GM18861 (cell line): ENCODE results near the gene UBAC2.
"Not testable (repeated sequence)": the region's sequence is repeated elsewhere in the genome, so short reads cannot be mapped to it uniquely, and the experiment has no call there.

Experiments used
- ATAC-seq: cut with Tn5 transposase; IDR thresholded peaks from one replicate; pipeline ENCODE4 v1.9.1; 2021; ENCODE audit not compliant: unreplicated experiment

UBAC2 gene

DNA sequence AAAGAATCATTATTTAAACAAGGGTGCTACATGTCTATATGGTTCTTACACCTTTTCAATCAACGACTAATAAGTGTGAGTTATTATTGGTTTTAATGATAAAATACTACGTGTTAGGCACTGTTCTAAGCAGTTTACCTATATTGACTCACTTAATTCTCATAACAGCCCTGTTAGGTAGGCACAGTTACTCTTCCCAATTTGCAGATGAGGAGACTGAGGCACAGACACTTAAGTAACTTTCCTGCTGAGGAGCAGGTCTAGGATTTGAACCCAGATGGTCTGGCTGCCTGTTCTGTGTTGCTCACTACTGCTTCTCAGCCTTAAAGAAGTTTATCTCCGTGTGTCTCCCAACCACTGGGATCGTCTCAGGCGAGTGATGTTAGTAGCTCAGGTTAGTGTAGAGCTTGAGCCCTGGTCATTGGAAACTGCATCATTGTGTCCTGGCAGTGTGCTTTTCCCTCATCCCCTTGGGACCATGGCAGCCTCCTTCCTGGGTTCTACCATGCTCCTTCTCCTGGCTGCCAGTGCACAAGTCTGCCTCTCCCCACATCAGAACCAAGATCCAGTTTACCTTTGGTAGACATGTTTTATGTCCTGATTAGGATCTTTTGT is 10.9 kb downstream of the UBAC2 start:
- ATAC-seq, result no peak

DNA sequence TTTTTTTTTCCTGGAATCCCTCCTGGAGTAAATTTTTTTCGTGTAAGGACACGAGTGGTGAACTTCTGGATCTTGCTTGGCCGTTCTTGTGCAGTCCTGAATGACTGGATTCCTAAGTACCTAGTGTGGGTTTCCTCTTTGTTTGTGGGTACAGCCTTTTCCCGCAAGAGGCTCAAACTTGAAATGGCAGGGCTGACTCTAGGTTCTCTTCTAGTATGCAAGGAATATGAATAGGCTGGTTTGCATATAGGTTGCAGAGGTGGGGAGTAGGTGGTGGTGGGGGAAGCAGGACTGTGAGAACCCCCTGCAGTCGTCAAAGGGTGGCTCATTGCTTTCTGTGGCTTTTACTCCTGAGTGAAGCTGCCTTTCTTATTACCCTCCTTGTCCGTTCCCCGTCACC is 13.6 kb downstream of the UBAC2 start:
- ATAC-seq, result peak; percentile 68

DNA sequence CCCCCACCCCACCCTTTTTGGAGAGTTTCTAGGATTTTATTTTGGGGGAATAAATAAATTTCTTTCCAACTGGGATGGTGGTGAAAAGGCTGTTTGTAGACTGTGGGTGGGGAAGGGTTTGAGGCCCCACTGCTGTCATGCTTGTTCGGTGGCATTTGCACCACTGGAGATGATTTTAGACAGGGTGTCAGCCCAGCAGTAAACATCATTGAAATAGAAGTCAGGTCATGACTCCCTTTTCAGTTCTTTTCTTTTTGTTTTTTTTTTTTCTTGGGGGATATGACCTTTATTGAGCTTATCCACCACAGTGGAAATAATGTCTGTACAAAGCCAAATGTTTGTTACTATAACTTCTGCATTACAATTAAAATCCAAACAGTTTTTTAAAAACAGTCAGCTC is 14.1 kb downstream of the UBAC2 start:
- no peak for ATAC-seq

DNA sequence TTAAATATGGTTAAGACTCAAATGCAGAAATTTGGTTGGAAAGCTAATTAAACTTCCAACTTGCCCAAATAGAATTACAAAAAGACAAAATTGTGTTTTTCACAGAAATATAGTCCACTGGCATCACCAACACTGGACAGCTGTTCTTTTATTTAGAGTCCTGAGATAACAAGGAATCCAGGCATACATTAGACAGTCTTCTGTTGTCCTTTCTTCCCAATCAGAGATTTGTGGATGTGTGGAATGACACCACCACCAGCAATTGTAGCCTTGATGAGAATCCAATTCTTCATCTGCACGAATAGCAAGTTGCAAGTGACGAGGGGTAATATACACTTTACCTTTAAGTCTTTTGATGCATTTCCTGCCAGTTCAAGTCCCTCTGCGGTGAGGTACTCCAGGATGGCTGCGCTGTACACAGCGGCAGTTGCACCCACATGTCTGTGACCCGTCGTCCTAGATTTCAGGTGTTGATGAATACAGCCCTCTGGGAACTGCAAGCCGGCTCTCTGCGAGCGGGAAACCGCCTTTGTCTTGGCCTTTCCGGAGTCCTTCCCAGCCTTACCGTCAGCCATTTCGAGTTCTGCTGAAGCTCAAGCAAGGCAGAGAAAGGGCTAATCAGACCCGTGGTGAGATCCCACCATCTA is 14.7 kb downstream of the UBAC2 start:
- ATAC-seq, result no peak

DNA sequence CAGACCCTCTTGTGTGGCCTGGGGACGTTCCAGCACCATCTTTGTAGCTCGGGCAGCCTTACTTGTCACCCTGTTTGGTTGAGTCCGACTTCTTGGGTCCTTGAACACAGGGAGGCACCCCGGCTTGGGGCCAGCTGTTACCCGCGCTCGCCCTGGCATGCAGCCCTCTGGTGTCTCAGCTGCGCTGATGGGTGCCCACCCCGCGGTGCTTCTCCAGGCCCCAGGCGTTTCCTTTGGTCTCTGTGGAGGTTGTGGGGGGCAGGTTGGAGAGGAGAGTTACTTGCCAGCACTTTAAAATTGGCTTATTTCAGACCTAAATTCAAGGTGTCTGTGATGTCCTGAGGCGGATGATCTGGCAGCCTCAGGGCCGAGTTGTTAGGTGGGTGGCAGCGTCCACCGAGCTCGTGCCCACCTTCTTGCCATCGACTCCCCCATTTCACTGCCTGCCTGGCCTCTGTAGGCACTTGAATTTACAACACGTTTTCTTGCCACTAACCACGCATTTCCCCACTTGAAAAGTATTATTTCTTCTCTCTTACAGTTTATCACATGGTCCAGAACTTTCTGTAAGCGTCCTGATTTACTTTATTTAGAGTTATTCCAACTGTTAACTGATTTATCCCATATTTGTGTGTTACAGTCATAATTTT is 16.9 kb downstream of the UBAC2 start:
- ATAC-seq, result no peak

DNA sequence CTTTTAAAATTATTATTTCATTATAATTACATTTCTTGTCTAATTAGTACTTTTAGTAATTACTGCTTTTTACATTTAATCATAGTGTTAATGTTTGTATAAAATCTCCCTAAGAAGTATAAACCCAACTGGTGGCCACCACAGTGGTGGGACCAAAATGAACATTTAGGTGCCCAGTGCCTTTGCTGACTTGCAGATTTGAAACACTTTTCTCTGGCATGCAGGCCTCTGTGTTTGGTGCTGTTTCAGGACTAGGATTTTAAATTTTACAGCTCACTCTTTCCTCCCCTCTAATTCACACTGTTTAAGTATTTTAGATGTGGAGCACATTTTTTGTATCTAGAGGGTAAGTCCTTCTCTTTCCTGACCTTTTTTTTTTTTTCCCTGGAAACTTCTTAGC is 17.5 kb downstream of the UBAC2 start:
- ATAC-seq, result no peak

DNA sequence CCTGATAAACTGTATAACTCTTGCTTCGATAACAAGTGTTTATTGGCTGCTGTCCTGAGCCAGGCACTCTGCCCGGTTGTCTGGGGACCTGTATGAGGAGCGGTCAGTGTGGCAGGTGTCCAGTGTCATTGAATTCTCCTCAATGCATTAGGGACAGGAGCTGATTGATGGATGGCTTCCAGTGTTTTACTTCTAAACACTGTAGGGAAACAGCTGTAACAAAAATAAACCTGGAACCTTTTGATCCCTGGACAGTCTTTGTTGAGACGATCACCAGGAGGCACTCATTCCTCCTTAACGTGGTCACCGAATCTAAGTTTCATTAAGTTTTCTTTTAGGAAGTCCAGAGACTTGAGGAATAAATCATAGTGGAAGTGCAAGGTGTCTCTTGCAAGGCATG is 17.9 kb downstream of the UBAC2 start:
- no peak for ATAC-seq

DNA sequence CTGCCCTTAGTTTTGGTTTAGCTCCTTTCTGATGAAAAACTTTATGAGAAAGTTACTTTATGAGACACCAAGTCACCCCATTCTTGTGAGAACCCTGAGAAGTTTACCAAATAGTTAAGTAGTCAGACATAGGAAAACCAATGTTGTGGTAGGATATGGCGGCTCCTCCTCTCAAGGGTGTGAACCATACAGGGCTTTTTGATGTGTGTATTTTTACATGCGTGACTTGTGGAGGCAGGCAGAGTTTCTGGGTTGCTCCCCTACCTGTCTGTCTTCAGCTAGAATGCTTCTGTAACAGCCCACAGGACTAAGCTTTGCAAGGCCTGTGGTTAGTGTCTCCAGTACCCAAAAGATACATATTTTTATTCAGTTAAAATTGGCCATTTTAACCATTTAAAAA is 18.3 kb downstream of the UBAC2 start:
- no peak for ATAC-seq

DNA sequence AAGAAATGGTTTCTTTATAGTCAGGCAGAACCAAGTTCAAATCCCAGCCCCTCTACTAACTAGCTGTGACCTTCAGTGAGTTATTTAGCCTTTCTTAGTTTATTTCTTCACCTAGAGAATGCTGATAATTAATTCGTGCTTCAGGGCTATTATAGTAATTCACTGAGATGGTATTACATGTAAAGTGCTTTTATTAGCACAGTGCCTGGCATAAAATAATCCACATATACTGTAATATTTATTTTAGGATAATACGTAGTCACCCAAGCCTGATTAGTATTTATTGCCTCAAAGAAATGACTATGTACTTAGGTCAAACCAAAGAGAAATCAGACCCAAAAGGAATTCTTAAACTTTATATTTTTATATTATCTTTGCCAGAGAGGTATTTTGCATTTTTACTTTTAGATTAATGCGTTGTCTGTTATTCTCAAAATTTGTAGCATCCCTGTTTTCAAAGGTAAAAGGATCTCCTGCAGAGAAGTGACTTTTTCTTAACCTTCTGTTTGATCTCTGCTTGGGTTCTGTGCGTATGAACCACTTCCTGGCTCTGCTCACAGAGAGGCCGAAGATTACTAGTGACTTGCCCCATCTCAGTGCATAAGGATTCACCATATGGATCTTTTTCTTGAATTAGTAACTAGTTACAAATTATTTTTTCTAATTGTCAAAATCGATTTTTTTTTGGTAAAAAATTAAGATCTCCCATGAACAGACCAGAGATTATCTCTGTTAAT is 19.7 kb downstream of the UBAC2 start:
- ATAC-seq, result peak; percentile 38

DNA sequence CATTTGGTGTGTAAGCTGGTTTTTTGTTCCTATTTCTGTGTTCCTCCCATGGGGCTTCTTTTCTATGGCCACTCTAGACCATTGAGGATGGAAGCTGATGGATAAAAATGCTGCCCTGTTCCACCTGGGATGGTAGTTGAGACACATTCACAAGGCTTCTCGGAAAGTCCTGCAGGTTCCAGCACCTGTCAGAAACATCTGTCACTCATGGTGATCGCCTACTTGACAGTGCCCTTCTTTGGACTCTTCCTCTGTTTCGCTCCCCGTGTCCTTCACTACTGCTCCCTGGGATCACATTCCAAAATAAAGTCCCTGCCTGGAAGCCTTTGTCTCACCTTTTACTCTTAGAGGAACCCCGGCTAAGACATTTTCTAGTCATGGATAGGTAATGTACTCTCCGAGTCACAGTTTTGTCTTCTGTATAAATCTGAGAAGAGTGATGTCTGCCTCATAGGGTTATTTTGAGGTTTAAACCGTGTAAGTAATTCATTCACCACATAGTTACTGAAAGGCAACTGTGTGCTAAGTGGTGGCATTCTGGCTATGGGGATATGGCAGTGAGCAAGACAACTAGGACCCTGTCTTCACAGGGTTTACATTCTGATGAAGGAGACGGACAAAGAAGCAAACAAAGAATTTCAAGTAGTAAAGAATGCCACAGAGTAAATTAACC is 21.0 kb downstream of the UBAC2 start:
- ATAC-seq, result no peak

DNA sequence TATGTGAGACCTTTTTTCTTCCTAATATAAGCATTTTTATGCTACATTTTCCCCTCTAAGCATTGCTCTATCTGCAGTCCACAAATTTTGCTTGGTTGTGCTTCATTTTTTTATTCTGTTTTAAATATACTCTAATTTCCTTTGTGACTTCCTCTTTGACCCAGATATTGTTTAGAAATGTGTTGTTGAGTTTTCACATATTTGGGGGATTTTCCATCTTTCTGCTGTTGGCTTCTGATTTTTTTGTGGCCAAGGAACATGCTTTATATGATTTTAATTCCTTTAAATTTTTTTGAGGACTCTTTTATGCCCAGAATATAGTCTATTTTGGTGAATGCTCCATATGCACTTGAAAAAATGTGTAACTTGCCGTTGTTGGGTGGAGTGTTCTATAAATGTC is 22.9 kb downstream of the UBAC2 start:
- ATAC-seq, result no peak

DNA sequence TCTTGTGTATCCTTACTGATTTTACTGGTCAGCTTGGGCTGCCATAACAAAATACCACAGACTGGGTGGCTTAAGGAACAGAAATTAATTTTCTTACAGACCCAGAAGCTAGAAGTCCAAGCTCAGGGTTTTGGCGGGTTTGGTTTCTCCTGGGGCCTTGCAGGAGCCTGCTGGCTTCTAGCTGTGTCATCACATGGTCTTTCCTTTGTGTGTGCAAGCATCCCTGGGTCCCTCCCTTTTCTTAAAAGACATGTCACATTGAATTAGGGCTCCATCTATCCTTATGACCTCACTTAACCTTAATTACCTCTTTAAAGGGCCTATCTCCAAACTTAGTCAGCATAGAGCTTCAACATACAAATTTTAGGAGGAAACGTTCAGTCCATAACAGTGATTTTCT is 23.4 kb downstream of the UBAC2 start:
- ATAC-seq, result no peak

DNA sequence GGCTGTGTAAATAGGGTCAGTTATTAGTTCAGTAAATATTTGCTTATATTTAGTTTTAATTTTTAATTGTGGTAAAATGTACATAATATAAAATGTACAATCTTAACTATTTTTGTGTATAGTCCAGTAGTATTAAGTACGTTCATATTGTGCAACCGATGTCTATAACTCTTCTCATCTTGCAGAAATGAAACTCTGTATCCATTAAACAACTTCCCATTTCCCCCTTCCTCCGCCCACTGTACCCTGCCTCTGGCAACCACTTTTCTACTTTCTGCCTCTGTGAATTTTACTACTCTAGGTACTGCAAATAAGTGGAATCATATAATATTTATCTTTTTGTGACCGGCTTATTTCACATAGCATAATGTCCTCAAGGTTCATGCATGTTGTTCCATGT is 24.4 kb downstream of the UBAC2 start:
- ATAC-seq, result no peak

DNA sequence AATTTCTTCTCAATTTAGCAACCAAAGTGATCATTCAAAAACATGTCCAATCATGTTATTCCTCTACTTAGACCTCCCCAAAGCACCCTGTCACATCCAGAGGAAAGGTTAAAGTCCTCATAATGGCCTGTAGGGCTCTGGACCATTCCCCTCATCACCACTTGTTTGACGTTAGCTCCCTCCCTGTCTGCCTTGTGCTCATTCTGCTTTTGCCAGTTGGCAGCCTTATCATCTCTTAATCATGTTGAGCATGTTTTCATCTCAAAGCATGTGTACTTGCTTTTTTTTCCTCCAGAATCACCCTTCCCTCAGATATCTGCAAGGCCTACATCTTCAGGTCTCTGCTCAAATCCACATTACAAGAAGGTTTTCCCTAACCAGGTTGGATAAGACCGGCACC is 25.9 kb downstream of the UBAC2 start:
- ATAC-seq, result no peak

DNA sequence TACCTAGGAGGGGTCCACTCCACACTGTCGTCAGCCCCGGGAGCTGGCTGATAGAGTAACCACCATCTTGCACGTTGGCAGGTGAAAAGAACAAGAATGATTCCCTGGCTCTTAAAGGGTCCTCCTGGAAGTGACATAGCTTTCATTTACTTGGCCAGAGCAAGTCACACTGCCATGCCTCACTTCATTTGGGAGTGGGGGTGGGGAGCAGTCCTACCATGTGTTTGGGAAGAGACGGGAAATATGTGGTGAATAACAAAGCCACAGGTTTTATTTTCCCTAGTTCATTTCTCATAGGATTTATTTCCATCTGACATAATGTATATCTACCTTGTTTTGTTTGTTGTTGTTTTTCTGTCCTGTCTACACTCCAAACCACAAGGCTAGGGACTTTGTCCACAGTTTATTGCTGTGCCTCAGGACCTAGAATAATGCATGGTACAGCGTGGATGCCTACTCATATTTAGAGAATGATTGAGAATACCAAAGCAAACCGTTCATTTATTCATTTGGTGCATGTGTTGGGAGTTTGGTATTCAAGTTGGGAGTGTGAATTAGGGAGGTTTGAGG is 26.8 kb downstream of the UBAC2 start:
- no peak for ATAC-seq

DNA sequence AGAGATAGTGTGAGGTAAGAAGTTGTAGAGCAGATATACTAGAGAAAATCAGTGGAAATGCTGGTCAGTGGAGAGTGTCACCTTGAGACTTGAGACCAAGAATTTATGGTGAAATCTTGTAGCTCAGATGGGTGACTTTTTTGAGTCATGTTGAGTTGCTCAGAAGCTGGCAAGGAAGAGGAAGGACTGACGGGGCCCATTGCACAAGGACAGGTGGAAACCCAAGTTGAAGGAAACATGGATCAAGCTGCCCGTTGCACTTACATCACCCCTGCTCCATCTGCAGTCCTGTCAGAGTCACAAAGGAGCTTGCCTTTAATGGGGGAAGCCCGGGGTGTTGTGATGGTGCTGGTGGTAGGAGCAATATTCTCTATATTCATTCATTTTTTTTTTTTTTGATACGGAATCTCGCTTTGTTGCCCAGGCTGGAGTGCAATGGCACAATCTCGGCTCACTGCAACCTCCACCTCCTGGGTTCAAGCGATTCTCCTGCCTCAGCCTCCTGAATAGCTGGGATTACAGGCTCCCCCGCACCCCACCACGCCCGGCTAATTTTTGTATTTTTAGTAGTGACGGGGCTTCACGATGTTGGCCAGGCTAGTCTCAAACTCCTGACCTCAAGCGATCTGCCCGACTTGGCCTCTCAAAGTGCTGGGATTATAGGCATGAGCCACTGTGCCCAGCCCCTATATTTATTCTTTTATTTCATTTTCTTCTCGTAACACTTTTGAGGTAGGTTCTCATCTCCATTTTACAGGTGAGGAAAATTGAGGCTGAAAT is 27.4 kb downstream of the UBAC2 start:
- ATAC-seq, result no peak

DNA sequence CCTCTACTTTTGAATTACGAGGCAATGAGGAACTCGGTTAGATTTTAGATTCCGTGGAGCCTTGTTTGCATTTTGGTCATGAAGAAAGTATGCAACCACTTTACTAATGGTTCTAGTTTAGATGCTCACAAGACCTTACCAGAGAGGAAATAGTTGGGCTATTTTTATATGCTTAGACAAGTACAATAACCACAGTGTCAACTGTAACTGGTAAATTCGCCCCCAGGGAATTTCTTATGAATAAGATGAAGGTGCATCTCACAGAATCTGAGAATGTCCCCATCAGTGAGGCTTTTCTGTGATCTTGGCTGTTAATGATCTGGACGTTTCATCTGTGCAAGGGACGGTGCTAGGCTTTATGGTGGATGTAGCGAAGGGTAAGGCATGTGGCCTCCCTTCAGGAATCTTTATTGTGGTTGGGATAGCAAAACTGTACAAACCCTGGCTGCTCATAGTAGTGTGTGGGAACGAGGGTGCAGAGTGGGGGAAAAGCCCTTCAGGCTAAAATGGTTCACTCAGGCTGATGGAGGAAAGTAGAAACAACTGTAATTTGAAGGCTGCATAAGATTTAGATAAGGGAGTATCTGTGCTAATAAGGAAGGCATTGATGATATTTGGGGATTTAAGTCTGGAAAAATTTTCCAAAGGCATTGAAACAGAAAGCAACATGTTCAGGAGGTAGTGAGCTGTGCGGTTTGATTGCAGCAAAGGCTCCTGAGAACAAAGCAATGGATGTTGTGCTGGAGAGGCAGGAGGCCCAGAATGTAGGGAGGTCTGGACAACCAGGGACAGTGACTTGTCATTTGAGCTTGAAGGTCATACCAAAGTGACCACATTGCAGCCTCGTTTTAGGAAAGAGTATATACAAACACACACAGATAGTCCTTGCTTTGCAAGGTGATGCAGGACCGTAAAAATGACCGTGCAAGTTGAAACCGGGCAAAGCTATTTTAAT is 28.4 kb downstream of the UBAC2 start:
- ATAC-seq, result peak; percentile 87

DNA sequence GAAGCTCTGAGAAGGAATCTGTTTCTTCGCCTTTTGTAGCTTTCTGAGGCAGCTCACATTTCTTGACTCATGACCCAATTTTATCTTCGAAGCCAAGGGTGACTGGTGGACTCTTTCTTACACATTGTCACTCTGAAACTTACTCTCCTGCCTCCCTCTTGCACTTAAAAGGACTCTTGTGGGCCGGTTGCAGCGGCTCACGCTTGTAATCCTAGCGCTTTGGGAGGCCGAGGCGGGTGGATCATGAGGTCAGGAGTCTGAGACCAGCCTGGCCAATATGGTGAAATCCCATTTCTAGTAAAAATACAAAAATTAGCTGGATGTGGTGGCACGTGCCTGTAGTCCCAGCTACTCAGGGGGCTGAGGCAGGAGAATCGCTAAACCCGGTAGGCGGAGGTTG is 29.9 kb downstream of the UBAC2 start:
- ATAC-seq, result not testable (repeated sequence)

DNA sequence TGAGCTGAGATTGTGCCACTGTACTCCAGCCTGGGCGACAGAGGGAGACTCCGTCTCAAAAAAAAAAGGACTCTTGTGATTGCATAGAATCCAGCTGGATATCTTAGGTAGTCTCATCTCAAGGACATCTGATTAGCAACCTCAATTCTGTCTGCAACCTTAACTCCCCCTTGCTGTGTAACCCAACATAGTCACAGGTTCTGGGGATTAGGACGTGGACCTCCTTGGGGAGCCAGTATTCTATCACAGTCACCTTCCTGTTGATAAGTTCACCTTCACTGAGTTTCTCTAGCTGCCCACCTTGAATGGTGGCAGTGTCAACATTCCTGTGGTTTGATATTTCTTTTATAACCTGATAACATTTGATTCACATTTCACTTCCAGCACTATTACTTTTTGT is 30.3 kb downstream of the UBAC2 start:
- ATAC-seq, result no peak
